ENCODE data around the gene HOXA3.

HOXA3 gene

DNA sequence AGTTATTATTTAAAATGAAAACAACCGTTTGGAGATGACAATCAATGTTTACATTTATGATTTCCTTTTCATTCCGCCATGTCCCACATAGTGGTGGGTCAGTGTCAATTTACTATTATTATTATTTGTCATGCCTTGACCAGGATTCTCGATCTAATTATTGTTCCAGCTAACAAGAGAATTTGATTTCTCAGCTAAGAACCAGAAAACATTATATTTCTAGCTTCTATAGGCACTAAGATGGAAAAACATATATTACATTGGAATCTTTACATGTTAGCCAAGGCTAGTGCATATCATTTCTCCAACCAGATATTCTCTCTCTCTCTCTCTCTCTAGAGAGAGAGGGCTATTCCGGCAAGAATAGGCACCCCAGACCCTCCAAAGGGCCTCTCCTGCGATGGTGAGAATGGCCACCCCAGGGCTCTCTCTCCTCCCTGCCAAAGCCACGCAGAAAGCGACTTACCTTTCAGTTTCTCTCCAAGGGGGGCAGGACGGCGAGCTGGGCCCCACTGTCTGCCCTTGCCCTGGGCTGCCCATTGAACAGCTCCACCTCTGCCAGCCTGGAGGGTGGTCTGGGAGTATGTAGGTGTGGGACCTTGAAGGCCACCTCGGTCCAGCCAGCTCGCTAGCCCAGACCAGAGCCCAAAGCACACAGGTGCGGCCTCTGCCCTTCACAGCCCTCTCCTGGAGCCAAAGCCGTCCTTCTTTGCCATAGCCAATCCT is 2.4 kb downstream of the HOXA3 start:
- no peak overlapping the region for H2BK12ac ChIP-seq (ENCODE audit: low read length)
- H4K12ac ChIP-seq (ENCODE audit: low read depth, low read length): no peak overlapping the region
- H3K9ac ChIP-seq (ENCODE audit: low read length): no peak overlapping the region
- H3K27me3 ChIP-seq (ENCODE audit: insufficient read depth, low read length): peaks cover 89% of the 10 kb centered on the region
- no peak overlapping the region for H3K4ac ChIP-seq (ENCODE audit: low read depth, low read length)
- no peak overlapping the region for H4K8ac ChIP-seq (ENCODE audit: low read depth, low read length)
- H2BK120ac ChIP-seq (ENCODE audit: insufficient read depth, low read length, poor library complexity): no peak overlapping the region
- no peak overlapping the region for H2AK5ac ChIP-seq (ENCODE audit: low read length)
- H2AFZ ChIP-seq (ENCODE audit: insufficient read depth, low read length, poor library complexity): no peak overlapping the region
- no peak overlapping the region for H3K4me3 ChIP-seq (ENCODE audit: low read depth, low read length)
- no peaks in the 10 kb centered on the region for H3K36me3 ChIP-seq (ENCODE audit: control insufficient read depth in 1 of 2, insufficient read depth in 2 of 2, low read length in 2 of 2)
- H3K4me2 ChIP-seq (ENCODE audit: low read length): no peak overlapping the region
- H4K91ac ChIP-seq (ENCODE audit: low read depth, low read length): no peak overlapping the region
- DNase-seq: no peak
- peaks cover 45% of the 10 kb centered on the region for H3K9me3 ChIP-seq (ENCODE audit: insufficient read depth, low read depth, low read length)
- H3K79me1 ChIP-seq (ENCODE audit: low read length): no peaks in the 10 kb centered on the region
- H3K18ac ChIP-seq (ENCODE audit: low read length): no peak overlapping the region
- no peak overlapping the region for H3K27ac ChIP-seq (ENCODE audit: low read depth, low read length)
- WGBS (ENCODE audit: extremely low coverage, insufficient coverage, insufficient read length): no CpG with 5 or more reads among the region's 13 CpGs
- H2BK5ac ChIP-seq (ENCODE audit: low read depth, low read length, poor library complexity): no peak overlapping the region
- H3K79me2 ChIP-seq (ENCODE audit: control insufficient read depth, insufficient read depth, low read length, poor library complexity): no peaks in the 10 kb centered on the region
- H3K14ac ChIP-seq (ENCODE audit: low read length): no peak overlapping the region
- H3K23ac ChIP-seq (ENCODE audit: low read length): no peak overlapping the region
- no peaks in the 10 kb centered on the region for H3K4me1 ChIP-seq (ENCODE audit: control insufficient read depth in 1 of 2, insufficient read depth in 2 of 2, low read length in 2 of 2)

DNA sequence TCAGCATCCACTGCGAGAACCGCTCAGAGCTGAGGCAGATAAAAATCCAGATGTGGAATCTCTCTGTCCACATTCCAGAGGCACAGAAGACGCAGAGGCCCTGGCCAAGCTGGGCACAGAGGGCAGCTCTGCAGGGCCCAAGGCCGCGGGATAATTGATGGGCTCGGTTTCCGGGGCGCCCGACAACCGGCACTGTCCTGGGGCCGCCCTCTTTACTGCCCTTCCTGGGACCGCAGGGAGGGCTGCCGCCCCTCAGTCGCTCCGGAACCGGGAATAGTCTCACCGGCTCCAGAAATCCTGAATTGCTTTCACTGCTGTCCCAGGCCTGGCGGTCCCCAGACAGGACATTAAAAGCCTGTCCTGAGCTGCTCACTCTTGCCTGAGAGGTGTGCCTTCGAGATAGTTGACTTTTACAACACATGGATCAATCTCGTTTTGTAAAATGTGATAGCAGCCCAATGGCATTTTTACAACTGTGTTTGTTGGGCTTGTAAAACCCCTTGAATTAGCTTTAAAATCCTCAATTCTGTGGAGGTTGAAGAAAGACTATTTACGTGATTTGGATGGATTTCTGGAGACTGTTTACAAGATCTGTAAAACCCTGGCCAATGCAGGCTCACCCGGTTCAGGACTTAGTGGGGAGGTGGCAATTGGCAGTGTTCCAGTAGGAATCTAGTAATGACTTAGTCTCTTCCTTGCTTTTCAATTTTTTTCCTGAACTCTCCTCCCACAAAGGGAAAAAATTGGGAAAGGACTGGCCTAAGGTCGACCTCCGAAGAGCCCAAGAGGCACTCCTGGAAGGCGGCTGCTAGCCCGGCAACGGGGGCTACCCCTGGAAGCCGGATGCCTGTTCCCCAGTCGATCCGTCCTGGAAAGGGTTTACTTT is 3.4 kb downstream of the HOXA3 start:
- Histone ChIP-seq H3K27ac (ENCODE audit: low read depth, low read length) (no peak overlapping the region), H3K4me2 (ENCODE audit: low read length) (no peak overlapping the region), H2BK12ac (ENCODE audit: low read length) (no peak overlapping the region), H3K9me3 (ENCODE audit: insufficient read depth, low read depth, low read length) (peaks cover 43% of the 10 kb centered on the region), H2BK120ac (ENCODE audit: insufficient read depth, low read length, poor library complexity) (no peak overlapping the region), H3K79me1 (ENCODE audit: low read length) (no peaks in the 10 kb centered on the region), H3K79me2 (ENCODE audit: control insufficient read depth, insufficient read depth, low read length, poor library complexity) (no peaks in the 10 kb centered on the region), H2AK5ac (ENCODE audit: low read length) (no peak overlapping the region), H3K14ac (ENCODE audit: low read length) (no peak overlapping the region), H3K9ac (ENCODE audit: low read length) (no peak overlapping the region), H3K4me1 (ENCODE audit: control insufficient read depth in 1 of 2, insufficient read depth in 2 of 2, low read length in 2 of 2) (no peaks in the 10 kb centered on the region), H3K36me3 (ENCODE audit: control insufficient read depth in 1 of 2, insufficient read depth in 2 of 2, low read length in 2 of 2) (no peaks in the 10 kb centered on the region), H3K18ac (ENCODE audit: low read length) (no peak overlapping the region), H2BK5ac (ENCODE audit: low read depth, low read length, poor library complexity) (no peak overlapping the region), H3K4me3 (ENCODE audit: low read depth, low read length) (no peak overlapping the region), H4K12ac (ENCODE audit: low read depth, low read length) (no peak overlapping the region), H3K4ac (ENCODE audit: low read depth, low read length) (no peak overlapping the region), H2AFZ (ENCODE audit: insufficient read depth, low read length, poor library complexity) (no peak overlapping the region), H4K91ac (ENCODE audit: low read depth, low read length) (no peak overlapping the region), H4K8ac (ENCODE audit: low read depth, low read length) (no peak overlapping the region), H3K27me3 (ENCODE audit: insufficient read depth, low read length) (peaks cover 89% of the 10 kb centered on the region), H3K23ac (ENCODE audit: low read length) (no peak overlapping the region)
- no CpG with 5 or more reads among the region's 30 CpGs for WGBS (ENCODE audit: extremely low coverage, insufficient coverage, insufficient read length)
- DNase-seq: no peak

DNA sequence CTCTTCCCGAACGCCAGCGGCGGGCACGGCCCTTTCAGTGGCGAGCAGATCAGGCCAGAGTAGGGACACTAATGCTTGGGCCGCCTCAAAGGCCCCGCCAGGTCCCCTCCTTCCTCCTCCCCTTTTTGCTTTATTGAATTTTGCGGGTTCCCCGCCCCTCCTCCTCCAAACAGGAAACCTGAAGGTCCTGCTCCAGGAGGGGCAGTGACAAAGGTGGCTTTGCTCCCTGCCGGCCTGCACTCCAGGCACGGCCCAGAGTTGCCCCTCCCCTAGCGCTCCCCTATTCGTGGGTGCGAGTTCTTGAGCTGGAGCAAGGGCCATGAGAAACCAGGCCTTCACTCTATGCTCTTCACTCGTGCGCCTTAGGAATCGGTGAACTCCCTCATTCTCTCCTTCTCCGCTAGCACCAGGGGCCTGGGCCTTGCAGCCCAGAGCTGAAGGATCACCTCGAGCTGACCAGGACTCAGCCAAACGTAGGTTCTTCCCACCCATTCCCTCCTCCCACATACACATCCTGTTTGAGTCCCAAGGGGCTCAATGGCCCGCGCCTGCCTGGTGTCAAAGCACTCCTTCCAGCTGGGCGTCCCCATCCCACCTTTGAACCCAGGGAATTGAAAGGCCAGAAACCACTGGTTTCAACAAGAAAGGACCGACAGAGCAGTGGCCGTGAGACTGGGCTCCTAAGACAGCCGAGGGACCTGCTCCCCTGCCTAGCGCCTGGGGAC is 4.2 kb downstream of the HOXA3 start:
- Histone ChIP-seq H4K8ac (ENCODE audit: low read depth, low read length) (no peak overlapping the region), H3K27me3 (ENCODE audit: insufficient read depth, low read length) (peaks cover 90% of the 10 kb centered on the region), H3K9ac (ENCODE audit: low read length) (no peak overlapping the region), H3K4me2 (ENCODE audit: low read length) (no peak overlapping the region), H2BK120ac (ENCODE audit: insufficient read depth, low read length, poor library complexity) (no peak overlapping the region), H3K18ac (ENCODE audit: low read length) (no peak overlapping the region), H4K12ac (ENCODE audit: low read depth, low read length) (no peak overlapping the region), H3K4me3 (ENCODE audit: low read depth, low read length) (no peak overlapping the region), H2BK12ac (ENCODE audit: low read length) (no peak overlapping the region), H4K91ac (ENCODE audit: low read depth, low read length) (no peak overlapping the region), H2AK5ac (ENCODE audit: low read length) (no peak overlapping the region), H3K4ac (ENCODE audit: low read depth, low read length) (no peak overlapping the region), H3K36me3 (ENCODE audit: control insufficient read depth in 1 of 2, insufficient read depth in 2 of 2, low read length in 2 of 2) (no peaks in the 10 kb centered on the region), H3K27ac (ENCODE audit: low read depth, low read length) (no peak overlapping the region), H2BK5ac (ENCODE audit: low read depth, low read length, poor library complexity) (no peak overlapping the region), H2AFZ (ENCODE audit: insufficient read depth, low read length, poor library complexity) (no peak overlapping the region), H3K14ac (ENCODE audit: low read length) (no peak overlapping the region), H3K4me1 (ENCODE audit: control insufficient read depth in 1 of 2, insufficient read depth in 2 of 2, low read length in 2 of 2) (peaks cover under 1 to 7% of the 10 kb centered on the region in 2 experiments), H3K79me2 (ENCODE audit: control insufficient read depth, insufficient read depth, low read length, poor library complexity) (no peaks in the 10 kb centered on the region), H3K23ac (ENCODE audit: low read length) (no peak overlapping the region), H3K9me3 (ENCODE audit: insufficient read depth, low read depth, low read length) (peaks cover 44% of the 10 kb centered on the region), H3K79me1 (ENCODE audit: low read length) (no peaks in the 10 kb centered on the region)
- no peak for DNase-seq
- no CpG with 5 or more reads among the region's 28 CpGs for WGBS (ENCODE audit: extremely low coverage, insufficient coverage, insufficient read length)

DNA sequence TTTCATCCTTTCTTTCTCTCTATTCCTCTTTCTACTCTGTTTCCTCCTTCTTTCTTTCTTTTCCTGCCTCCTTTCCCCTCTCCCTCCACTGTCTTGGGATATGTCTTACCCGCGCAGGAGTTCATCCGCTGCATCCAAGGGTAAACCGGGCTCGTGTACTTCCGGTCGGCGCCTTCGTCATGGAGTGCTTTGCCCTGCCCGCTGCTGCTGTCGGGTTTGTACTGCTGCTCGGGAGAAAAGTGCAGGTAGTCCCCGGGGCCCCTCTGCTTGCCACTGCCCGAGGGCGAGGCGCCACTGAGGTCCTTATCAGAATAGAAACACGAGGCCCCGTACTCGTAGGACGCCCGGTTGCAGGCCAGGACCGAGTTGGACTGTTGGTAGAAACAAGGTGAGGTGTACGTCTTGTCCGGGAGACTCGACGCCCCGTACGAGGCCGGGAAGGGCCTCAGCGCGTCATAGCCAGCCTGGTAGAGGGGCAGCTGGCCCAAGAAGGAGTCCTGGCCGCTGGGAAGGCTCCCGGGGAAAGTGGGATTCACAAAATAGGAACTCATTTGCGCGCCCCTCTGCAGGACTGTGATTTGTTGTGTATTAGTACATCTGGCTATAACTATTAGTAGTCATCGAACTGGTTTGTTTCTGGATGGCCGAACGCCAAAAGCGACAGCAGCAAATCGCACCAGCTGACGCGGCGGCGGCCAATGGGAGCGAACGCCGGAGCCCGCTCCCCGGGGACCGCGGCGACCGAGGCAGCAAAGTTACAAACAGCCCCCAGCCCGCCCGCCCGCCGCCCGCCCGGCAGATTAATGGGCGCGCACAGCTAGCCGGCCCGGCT is 5.0 kb downstream of the HOXA3 start, which contains the start of gene HOXA6:
HOXA6 (minus strand) TSS at position 576 of the 832 bp plus-strand sequence; CDS start at position 551, 25 bp downstream.
- H3K79me1 ChIP-seq (ENCODE audit: low read length): no peaks in the 10 kb centered on the region
- peaks cover 3 to 11% of the 10 kb centered on the region in 2 experiments for H3K4me1 ChIP-seq (ENCODE audit: control insufficient read depth in 1 of 2, insufficient read depth in 2 of 2, low read length in 2 of 2)
- WGBS (ENCODE audit: extremely low coverage, insufficient coverage, insufficient read length): no CpG with 5 or more reads among the region's 63 CpGs

More for the DNA sequence above, 5.0 kb downstream of the HOXA3 start, which contains the start of gene HOXA6:
- Histone ChIP-seq H2BK5ac (ENCODE audit: low read depth, low read length, poor library complexity) (no peak within 1 kb of the TSS), H4K8ac (ENCODE audit: low read depth, low read length) (no peak within 1 kb of the TSS), H3K14ac (ENCODE audit: low read length) (no peak within 1 kb of the TSS), H2AFZ (ENCODE audit: insufficient read depth, low read length, poor library complexity) (no peak within 1 kb of the TSS), H3K9me3 (ENCODE audit: insufficient read depth, low read depth, low read length) (peaks cover 42% of the 10 kb centered on the region), H3K4me2 (ENCODE audit: low read length) (no peak within 1 kb of the TSS), H4K91ac (ENCODE audit: low read depth, low read length) (no peak within 1 kb of the TSS), H3K27ac (ENCODE audit: low read depth, low read length) (no peak within 1 kb of the TSS), H2BK120ac (ENCODE audit: insufficient read depth, low read length, poor library complexity) (no peak within 1 kb of the TSS), H3K79me2 (ENCODE audit: control insufficient read depth, insufficient read depth, low read length, poor library complexity) (no peaks in the 10 kb centered on the region), H3K36me3 (ENCODE audit: control insufficient read depth in 1 of 2, insufficient read depth in 2 of 2, low read length in 2 of 2) (no peaks in the 10 kb centered on the region), H3K4me3 (ENCODE audit: low read depth, low read length) (no peak within 1 kb of the TSS), H3K9ac (ENCODE audit: low read length) (no peak within 1 kb of the TSS), H4K12ac (ENCODE audit: low read depth, low read length) (no peak within 1 kb of the TSS), H2BK12ac (ENCODE audit: low read length) (no peak within 1 kb of the TSS), H3K27me3 (ENCODE audit: insufficient read depth, low read length) (peaks cover 90% of the 10 kb centered on the region), H3K18ac (ENCODE audit: low read length) (no peak within 1 kb of the TSS), H3K4ac (ENCODE audit: low read depth, low read length) (no peak within 1 kb of the TSS), H2AK5ac (ENCODE audit: low read length) (no peak within 1 kb of the TSS), H3K23ac (ENCODE audit: low read length) (no peak within 1 kb of the TSS)
- no peak for DNase-seq
